Endothelial cell of umbilical vein (primary cell): Measurements from ENCODE around the gene JMJD8.

ENCODE experiments used
- CTCF ChIP-seq, 2 donors: IDR thresholded peaks; 1 replicate in 1 of 2; 2 replicates in 1 of 2; pipeline ENCODE4 v1.5.1; 2011; ENCODE audit warnings: low read length in 2 of 2, mild to moderate bottlenecking in 2 of 2, moderate library complexity in 2 of 2, control low read depth in 1 of 2, inconsistent platforms in 1 of 2, low read depth in 1 of 2; ENCODE audit not compliant: insufficient read depth in 1 of 2; ENCODE audit errors: extremely low read depth in 1 of 2
- FOS ChIP-seq: IDR thresholded peaks from 2 replicates; pipeline ENCODE4 v1.6.1; 2011; ENCODE audit warnings: mild to moderate bottlenecking, low read length, moderate library complexity, borderline replicate concordance; ENCODE audit not compliant: insufficient read depth
- POLR2A ChIP-seq: IDR thresholded peaks from 2 replicates; pipeline ENCODE4 v1.6.1; 2012; ENCODE audit warnings: low read depth, mild to moderate bottlenecking, control low read depth, low read length
- POLR2AphosphoS5 ChIP-seq: IDR thresholded peaks from 2 replicates; pipeline ENCODE4 v1.6.1; 2012; ENCODE audit warnings: low read depth, mild to moderate bottlenecking, control low read depth, low read length, moderate library complexity; ENCODE audit not compliant: insufficient read depth

- no peak for TF ChIP-seq POLR2A
- TF ChIP-seq CTCF (IDR thresholded peaks at IDR 0.05; ENCODE audit: extremely low read depth in 1 of 2, insufficient read depth in 1 of 2, low read depth in 1 of 2, low read length in 2 of 2) = no peak
- TF ChIP-seq POLR2AphosphoS5 = no peak
- no peak for TF ChIP-seq FOS
Observed at GRCh38 chr16:676913-677312, 7.2 kb downstream of the JMJD8 start.
